HG02588 (cell line): Measurements from ENCODE around the gene FRMPD1.
A peak's percentile ranks its signal among the peaks of the same experiment; 100 is the strongest.

Experiments
- ATAC-seq: cut with Tn5 transposase; IDR thresholded peaks from one replicate; pipeline ENCODE4 v1.9.1; 2021; ENCODE audit warnings: mild to moderate bottlenecking, moderate library complexity; ENCODE audit not compliant: unreplicated experiment

FRMPD1 gene

DNA sequence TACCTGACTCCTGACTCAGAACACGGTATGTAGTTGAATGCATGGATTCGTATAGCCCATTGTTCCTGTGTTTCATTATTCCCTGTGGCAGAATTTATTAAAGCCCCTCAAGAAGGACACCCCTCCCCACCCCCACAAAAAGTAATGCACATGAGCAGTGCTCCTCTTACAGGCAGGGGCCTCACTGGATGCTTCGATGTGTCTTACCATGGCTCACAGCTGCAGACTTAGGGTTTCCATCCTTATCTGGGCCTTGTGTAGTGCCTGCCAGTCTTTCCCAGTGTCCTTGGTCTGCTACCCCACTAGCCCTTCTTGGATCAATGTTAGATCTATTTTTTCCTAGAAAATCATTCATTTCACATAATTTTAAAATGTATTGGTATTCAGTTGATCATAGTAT is 119.2 kb downstream of the FRMPD1 start:
- no peak for ATAC-seq

DNA sequence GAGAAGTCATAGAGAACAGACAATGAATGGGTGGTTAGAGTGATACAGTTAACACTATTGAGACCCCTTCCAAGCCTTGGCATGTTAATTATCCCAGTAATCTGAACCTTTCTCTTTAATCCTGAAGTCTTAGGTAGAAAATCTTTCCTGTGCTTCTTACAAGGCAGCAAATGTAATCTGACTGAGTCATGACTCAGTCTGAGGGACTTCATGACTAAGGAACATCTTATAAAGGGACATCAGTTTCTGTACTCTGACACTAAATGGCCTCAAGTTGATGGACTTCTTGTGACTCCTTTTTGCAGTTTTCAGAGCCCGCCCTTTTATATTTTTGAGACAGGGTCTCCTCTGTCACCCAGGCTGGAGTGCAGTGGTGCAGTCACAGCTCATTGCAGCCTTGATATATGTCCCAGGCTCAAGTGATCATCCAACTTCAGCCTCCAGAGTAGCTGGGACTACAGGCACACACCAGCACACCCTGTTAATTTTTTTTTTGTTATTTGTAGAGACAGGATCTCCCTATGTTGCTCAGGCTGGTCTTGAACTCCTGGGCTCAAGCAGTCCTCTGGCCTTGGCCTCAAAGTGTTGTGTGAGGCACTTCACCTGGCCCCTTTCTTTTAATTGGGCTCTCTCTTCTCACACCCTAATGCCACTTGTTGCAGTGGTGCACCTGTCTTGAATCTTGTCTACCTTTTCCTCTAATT is 124.6 kb downstream of the FRMPD1 start:
- ATAC-seq, result no peak

DNA sequence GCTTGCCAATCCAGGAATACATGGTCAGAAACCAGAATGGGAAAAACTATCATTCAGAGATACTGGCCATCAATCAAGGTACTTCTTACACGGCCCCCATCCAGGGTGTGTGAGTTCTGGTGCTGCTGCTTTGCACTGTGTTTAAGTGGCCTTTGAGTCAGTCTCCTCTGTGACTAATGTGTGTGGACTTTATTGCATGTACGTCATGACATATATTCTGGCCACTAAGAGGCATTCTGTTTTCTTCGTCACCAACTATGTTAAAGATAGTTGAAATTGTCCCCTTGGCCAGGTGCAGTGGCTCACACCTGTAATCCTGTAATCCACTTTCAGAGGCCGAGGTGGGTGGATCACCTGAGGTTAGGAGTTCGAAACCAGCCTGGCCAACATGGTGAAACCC is 125.6 kb downstream of the FRMPD1 start:
- no peak for ATAC-seq

DNA sequence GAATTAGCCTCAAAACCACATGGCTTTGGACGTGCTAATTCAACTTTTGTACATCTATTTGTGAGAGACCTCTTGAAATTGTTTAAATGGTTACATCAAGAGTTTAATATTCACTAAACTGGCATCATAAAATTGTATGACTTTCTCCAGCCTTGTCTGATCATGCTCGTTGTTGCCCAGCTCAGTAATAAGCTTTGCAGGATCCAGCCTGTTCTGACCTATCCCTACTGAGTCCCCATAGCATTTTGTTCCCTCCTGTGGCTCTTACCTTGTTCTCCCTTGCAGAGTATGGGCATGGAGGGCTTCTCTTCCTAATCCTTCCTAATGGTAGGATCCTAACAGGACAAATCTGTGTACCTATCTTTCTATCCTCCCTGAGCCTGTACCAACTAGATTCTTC is 127.8 kb downstream of the FRMPD1 start:
- no peak for ATAC-seq

DNA sequence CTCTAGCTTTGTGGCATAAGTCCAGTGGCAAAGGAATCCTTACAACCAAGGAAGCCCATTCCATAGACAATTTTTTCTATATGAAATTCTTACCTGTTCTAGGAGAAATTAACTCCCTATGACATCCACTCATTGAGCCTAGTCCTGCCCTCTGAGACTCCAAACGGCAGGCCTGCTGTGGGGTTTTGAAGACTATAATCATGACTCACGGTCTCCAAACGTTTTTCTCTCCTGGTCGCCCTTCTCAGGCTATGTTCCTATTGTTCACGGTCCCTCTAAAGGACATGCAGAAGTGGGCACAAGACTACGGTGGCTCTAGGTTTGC is 133.5 kb downstream of the FRMPD1 start:
- no peak for ATAC-seq

DNA sequence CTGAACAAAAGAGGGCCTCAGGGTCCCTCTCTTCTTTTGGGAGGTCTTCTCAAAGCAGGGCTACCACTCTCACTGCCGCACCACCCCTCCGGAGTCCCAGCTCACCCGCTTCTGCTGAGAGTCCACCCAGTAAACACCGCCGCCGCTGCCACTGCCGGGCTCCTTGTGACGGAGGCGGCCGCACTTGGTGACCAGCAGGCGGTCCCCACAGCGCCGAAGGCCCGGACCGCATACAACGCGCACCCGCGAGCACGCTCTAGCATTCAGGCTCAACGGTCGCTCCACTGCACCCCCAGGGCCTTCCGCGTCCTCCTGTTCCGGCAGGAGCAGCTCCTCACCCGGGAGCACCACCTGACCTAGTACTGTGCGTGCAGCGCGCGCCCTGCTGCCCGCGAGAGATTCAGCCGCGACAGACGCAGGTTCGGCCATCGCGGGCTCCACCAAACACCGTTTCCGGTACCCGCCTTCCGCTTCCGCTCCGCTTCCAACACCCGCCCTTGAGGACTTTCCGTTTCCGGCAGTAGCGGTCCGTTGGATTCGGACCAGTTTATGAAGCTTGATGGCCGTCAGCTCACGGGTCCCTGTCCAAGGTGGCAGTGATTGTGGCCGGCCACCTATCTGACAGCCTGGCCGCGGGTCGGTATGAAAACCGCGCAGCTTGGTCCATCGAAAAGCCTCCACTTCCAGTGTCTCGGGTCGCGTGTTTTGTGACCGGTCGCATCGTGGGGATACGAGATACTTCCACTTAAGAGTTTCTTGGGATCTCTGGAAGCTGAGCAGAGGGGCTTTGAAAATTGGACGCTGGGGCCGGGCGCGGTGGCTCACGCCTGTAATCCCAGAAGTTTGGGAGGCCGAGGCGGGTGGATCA is 134.1 kb downstream of the FRMPD1 start, which contains the start of gene EXOSC3:
Gene EXOSC3 (minus strand): TSS at position 449 of the 868 bp plus-strand sequence. CDS start 20 bp downstream, at position 429.
- peak; percentile 86 for ATAC-seq

DNA sequence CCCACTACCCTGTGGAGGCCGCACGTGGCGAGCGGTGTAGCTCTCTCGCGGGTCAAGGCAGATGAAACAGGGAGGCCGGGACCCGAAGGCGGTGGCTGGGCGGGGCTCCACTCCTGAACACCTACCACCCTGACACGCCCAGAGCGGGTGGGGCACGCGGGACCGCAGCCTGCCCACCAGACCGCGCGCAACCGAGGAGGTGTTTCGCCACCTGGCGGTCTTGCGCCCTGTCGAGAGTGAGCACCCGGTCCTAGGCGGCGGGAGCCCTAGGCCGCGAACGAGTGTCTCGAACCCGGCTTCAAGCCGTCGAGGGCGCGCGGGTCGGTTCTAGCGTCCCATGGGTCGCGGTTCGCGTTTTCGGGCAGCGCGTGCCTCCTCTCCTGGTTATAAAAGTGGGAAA is 136.3 kb downstream of the FRMPD1 start:
- no peak for ATAC-seq

DNA sequence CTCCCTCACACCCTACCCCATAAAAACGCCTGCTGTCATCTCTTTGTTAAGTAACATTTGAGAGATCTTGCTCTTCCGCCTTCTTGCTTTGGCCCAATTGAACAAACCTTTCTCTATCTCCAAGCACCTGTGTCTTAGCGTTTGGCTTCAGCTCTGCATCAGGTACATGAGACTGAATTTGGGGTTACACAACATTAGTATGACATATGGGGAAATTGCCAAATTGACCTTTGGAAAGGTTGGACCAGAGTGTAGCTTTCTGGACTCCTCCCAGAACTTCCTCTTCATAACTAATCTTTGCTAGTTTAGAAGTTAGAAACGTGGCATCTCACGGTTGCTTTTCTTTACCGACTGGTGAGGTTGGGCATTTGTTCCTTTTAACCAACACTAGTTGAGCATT is 137.6 kb downstream of the FRMPD1 start:
- ATAC-seq, result no peak

DNA sequence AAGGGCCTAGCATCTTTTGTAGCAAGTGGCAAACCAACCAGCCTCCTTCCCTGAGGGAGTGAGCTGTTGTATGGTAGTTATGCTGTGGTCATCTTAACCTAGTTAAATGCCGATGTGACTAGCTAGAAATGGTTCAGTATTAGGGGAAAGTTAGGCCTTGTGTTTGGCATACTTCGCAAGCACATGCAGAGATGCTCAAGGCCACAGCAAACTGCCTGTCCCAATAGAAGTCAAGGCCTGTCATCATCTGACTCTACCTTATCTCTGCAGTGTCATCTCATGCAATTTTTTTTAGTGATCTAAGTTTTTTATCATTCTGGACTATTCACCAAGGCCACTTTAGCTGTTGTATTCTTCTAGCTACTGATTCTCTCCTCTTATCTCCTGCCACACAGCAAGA is 139.3 kb downstream of the FRMPD1 start:
- no peak for ATAC-seq

DNA sequence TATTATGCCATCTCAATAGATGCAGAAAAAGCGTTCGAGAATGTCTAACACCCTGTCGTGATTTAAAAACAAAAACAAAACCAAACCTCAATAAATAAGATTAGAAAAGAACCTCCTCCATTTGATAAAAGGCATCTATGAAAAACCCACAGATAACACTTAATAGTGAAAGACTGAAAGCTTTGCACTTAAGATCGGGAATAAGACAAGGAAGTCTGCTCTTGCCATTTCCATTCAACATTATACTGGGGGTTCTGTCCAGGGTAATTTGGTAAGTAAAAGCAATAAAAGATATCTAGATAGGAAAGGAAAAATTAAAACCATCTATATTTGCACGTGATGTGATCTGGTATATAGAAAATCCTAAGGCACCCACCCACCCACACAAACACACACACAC is 141.4 kb downstream of the FRMPD1 start:
- ATAC-seq, result no peak

DNA sequence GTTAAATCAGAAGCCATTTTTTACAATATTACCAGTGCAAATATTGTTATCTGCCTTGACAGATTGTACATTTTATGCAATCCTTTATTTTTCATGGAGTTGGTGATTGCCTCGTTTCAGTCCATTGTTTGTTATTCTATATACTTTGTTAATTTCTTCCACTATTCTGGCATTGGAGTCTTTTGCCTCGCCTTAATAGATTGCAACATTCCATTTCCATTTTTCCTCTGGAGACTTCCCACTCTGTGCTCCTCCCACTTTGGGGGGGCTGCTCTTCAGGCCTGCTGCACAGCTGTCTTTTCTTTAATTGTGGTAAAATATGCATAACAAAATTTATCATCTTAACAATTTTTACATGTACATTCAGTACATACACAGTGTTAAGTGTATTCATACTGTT is 145.5 kb downstream of the FRMPD1 start:
- ATAC-seq, result no peak
